ENCODE results near the gene RHO.

- TF ChIP-seq CTCF (optimal IDR thresholded peaks at IDR 0.05 in 1 of 3, IDR thresholded peaks at IDR 0.05 in 1 of 3, conservative IDR thresholded peaks at IDR 0.05 in 1 of 3; ENCODE audit: extremely low read depth in 1 of 3, insufficient read depth in 2 of 3, low read length in 3 of 3) = no peak
- TF ChIP-seq EZH2 (IDR thresholded peaks at IDR 0.05; ENCODE audit: low read length) = no peak
Observed at GRCh38 chr3:129487183-129487867, 41.1 kb upstream of the RHO start.
